Forelimb muscle (tissue), 1 donor: ENCODE measurements around the gene XIST. TPM values are rescaled to one million over a fixed set of nuclear protein-coding genes. Genes with fewer than 3 reads are reported as not detected.
"Not testable (repeated sequence)": the region's sequence is repeated elsewhere in the genome, so short reads cannot be mapped to it uniquely, and the experiment has no call there.

Experiments
- DNase-seq: peaks from one replicate; pipeline ENCODE4 v3.0.0-alpha.2; 2013; ENCODE audit warnings: low read depth
- polyA plus RNA-seq: library from polyadenylated mRNA; unstranded; fragments of 120-200 nt; gene quantifications from one replicate; pipeline ENCODE4 v1.2.1, GENCODE V29; 2013; ENCODE audit not compliant: insufficient read length

Gene XIST
- 357 TPM for polyA plus RNA-seq

GRCh38 chrX:73852467-73852866 lies at the start of gene XIST:
Gene XIST (minus strand): TSS chrX:73852714.
- DNase-seq: peak; percentile 68

- not testable (repeated sequence) for DNase-seq
Observed at GRCh38 chrX:73898315-73898714, 45.8 kb upstream of the XIST start.

GRCh38 chrX:73892515-73893090 lies 40.1 kb upstream of the XIST start:
- not testable (repeated sequence) for DNase-seq

- not testable (repeated sequence) for DNase-seq
Observed at GRCh38 chrX:73882260-73882659, 29.7 kb upstream of the XIST start.

GRCh38 chrX:73877687-73878086 lies 25.2 kb upstream of the XIST start:
- DNase-seq: no peak

- no peak for DNase-seq
Observed at GRCh38 chrX:73876911-73877310, 24.4 kb upstream of the XIST start.

GRCh38 chrX:73868916-73869315 lies 16.4 kb upstream of the XIST start:
- no peak for DNase-seq

GRCh38 chrX:73867144-73867543 lies 14.6 kb upstream of the XIST start:
- DNase-seq: no peak

GRCh38 chrX:73863852-73864251 lies 11.3 kb upstream of the XIST start:
- DNase-seq: no peak

GRCh38 chrX:73863268-73863667 lies 10.8 kb upstream of the XIST start:
- DNase-seq: no peak

- DNase-seq: no peak
Observed at GRCh38 chrX:73859622-73860021, 7.1 kb upstream of the XIST start.

GRCh38 chrX:73855546-73855945 lies 3.0 kb upstream of the XIST start:
- DNase-seq: peak; percentile 63

- DNase-seq: no peak
Observed at GRCh38 chrX:73852022-73852421, 492 bp downstream of the XIST start.

GRCh38 chrX:73851014-73852009 lies 1.2 kb downstream of the XIST start:
- peak; percentile 91 for DNase-seq

GRCh38 chrX:73850124-73851013 lies 2.1 kb downstream of the XIST start:
- DNase-seq: no peak

GRCh38 chrX:73849073-73849472 lies 3.4 kb downstream of the XIST start:
- DNase-seq: no peak

- DNase-seq: no peak
Observed at GRCh38 chrX:73847991-73848390, 4.5 kb downstream of the XIST start.

- DNase-seq: no peak
Observed at GRCh38 chrX:73847100-73847499, 5.4 kb downstream of the XIST start.

- no peak for DNase-seq
Observed at GRCh38 chrX:73842541-73843234, 9.8 kb downstream of the XIST start.

GRCh38 chrX:73841337-73841736 lies 11.2 kb downstream of the XIST start:
- DNase-seq: no peak
